ENCODE results near the gene SPATA6L.

SPATA6L gene

GRCh38 chr9:4548811-4549725 is 117.2 kb downstream of the SPATA6L start:
- peak; percentile 43 for DNase-seq
